H7 (cell line): ENCODE measurements around the gene KCNJ18. TPM values are rescaled to one million over a fixed set of nuclear protein-coding genes. Genes with fewer than 3 reads are reported as not detected.
"Not testable (repeated sequence)": the region's sequence is repeated elsewhere in the genome, so short reads cannot be mapped to it uniquely, and the experiment has no call there.

ENCODE experiments used
- DNase-seq: peaks from one replicate; pipeline ENCODE4 v3.0.0; 2012
- H3K27me3 ChIP-seq: 2 replicates; pipeline ENCODE4 v1.6.0; 2011; ENCODE audit warnings: mild to moderate bottlenecking, low read length; ENCODE audit not compliant: control insufficient read depth, insufficient read depth
- H3K36me3 ChIP-seq: replicated peaks from 2 replicates; pipeline ENCODE4 v1.5.1; 2011; ENCODE audit warnings: low read length; ENCODE audit not compliant: control insufficient read depth, insufficient read depth
- H3K4me3 ChIP-seq: 2 replicates; pipeline ENCODE4 v1.5.1; 2011; ENCODE audit warnings: low read depth, mild to moderate bottlenecking, control low read depth, low read length, moderate library complexity; ENCODE audit not compliant: insufficient read depth
- total RNA-seq: library from RNA; depleted of rRNA; stranded (reverse); fragments of >200 nt; shearing (Covaris generic); gene quantifications from 2 replicates; pipeline ENCODE4 v1.2.3, GENCODE V29; 2014; rRNA removed

Gene KCNJ18
- total RNA-seq = not detected in 2 replicates

- H3K36me3 ChIP-seq, H3K4me3 ChIP-seq, DNase-seq, H3K27me3 ChIP-seq: not testable (repeated sequence)
Observed at GRCh38 chr17:21691883-21692703, at the start of gene KCNJ18. Gene KCNJ18, plus strand, starts transcription at chr17:21692523. Its CDS starts 10,264 bp downstream, at chr17:21702787.

- not testable (repeated sequence) for H3K27me3 ChIP-seq, H3K36me3 ChIP-seq, DNase-seq, H3K4me3 ChIP-seq
Observed at GRCh38 chr17:21648125-21648524, 44.2 kb upstream of the KCNJ18 start.

- DNase-seq, H3K4me3 ChIP-seq, H3K27me3 ChIP-seq, H3K36me3 ChIP-seq: not testable (repeated sequence)
Observed at GRCh38 chr17:21650043-21650442, 42.3 kb upstream of the KCNJ18 start.

GRCh38 chr17:21652049-21652448 is 40.3 kb upstream of the KCNJ18 start:
- not testable (repeated sequence) for H3K4me3 ChIP-seq, H3K36me3 ChIP-seq, H3K27me3 ChIP-seq, DNase-seq

- H3K36me3 ChIP-seq, H3K27me3 ChIP-seq, DNase-seq, H3K4me3 ChIP-seq: not testable (repeated sequence)
Observed at GRCh38 chr17:21653211-21653610, 39.1 kb upstream of the KCNJ18 start.

- peak; percentile 18 for DNase-seq
- not testable (repeated sequence) for H3K27me3 ChIP-seq, H3K4me3 ChIP-seq, H3K36me3 ChIP-seq
Observed at GRCh38 chr17:21656518-21657309, 35.6 kb upstream of the KCNJ18 start.

- H3K36me3 ChIP-seq, DNase-seq, H3K4me3 ChIP-seq, H3K27me3 ChIP-seq: not testable (repeated sequence)
Observed at GRCh38 chr17:21659635-21660034, 32.7 kb upstream of the KCNJ18 start.

GRCh38 chr17:21661455-21661854 is 30.9 kb upstream of the KCNJ18 start:
- peak; percentile 7 for DNase-seq
- not testable (repeated sequence) for H3K36me3 ChIP-seq, H3K27me3 ChIP-seq, H3K4me3 ChIP-seq

GRCh38 chr17:21663166-21663565 is 29.2 kb upstream of the KCNJ18 start:
- not testable (repeated sequence) for H3K36me3 ChIP-seq, H3K4me3 ChIP-seq, H3K27me3 ChIP-seq, DNase-seq

GRCh38 chr17:21663614-21664474 is 28.5 kb upstream of the KCNJ18 start:
- DNase-seq = not testable (repeated sequence)

GRCh38 chr17:21665171-21665570 is 27.2 kb upstream of the KCNJ18 start:
- not testable (repeated sequence) for H3K27me3 ChIP-seq, DNase-seq, H3K4me3 ChIP-seq, H3K36me3 ChIP-seq

More at GRCh38 chr17:21663614-21664474, 28.5 kb upstream of the KCNJ18 start:
- H3K27me3 ChIP-seq, H3K4me3 ChIP-seq, H3K36me3 ChIP-seq: not testable (repeated sequence)

GRCh38 chr17:21665935-21666493 is 26.3 kb upstream of the KCNJ18 start:
- H3K36me3 ChIP-seq, DNase-seq, H3K4me3 ChIP-seq, H3K27me3 ChIP-seq: not testable (repeated sequence)

- not testable (repeated sequence) for H3K27me3 ChIP-seq, H3K4me3 ChIP-seq, DNase-seq, H3K36me3 ChIP-seq
Observed at GRCh38 chr17:21666711-21667412, 25.5 kb upstream of the KCNJ18 start.
